GM08714 (cell line): ENCODE results near the gene GALNT7.

ENCODE experiments used
- H3K4me3 ChIP-seq: fragments of 200-500 bp; sonication (Bioruptor generic); 2 replicates; pipeline ENCODE4 v1.5.1; 2014; ENCODE audit warnings: mild to moderate bottlenecking, low read length, inconsistent platforms
- ZNF274 ChIP-seq: IDR thresholded peaks from 2 replicates; pipeline ENCODE4 v1.6.1; 2012; ENCODE audit warnings: mild to moderate bottlenecking, low read depth, low read length

GALNT7 gene

GRCh38 chr4:173226401-173226888, 57.8 kb downstream of the GALNT7 start:
- no peak overlapping the region for H3K4me3 ChIP-seq
- no peak for TF ChIP-seq ZNF274

- no peak for TF ChIP-seq ZNF274
- H3K4me3 ChIP-seq = no peak overlapping the region
Measured at GRCh38 chr4:173227756-173228155, 59.1 kb downstream of the GALNT7 start.

GRCh38 chr4:173230062-173230461, 61.5 kb downstream of the GALNT7 start:
- no peak overlapping the region for H3K4me3 ChIP-seq
- no peak for TF ChIP-seq ZNF274

DNA sequence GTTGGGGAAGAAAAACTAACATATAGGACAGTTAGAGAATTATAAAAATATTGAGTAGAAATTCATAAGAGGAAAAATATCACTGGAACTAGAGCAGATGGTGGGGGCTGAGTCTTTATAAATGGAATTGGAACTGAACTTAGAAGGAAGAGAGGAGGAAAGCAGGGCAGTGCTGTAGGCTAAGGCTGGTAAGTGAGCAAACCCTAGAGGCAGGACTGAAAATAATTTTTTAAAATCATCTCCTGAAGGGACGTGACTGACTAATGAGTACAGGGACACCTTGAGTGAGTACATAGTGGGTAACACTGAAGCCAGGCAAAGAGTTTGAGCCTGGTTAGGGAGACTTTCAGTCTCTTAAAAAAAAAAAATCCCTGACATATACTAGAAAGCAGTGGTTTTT, 63.3 kb downstream of the GALNT7 start:
- no peak overlapping the region for H3K4me3 ChIP-seq
- TF ChIP-seq ZNF274 = no peak

- no peak overlapping the region for H3K4me3 ChIP-seq
- TF ChIP-seq ZNF274 = no peak
Measured at GRCh38 chr4:173233857-173234256, 65.2 kb downstream of the GALNT7 start.

DNA sequence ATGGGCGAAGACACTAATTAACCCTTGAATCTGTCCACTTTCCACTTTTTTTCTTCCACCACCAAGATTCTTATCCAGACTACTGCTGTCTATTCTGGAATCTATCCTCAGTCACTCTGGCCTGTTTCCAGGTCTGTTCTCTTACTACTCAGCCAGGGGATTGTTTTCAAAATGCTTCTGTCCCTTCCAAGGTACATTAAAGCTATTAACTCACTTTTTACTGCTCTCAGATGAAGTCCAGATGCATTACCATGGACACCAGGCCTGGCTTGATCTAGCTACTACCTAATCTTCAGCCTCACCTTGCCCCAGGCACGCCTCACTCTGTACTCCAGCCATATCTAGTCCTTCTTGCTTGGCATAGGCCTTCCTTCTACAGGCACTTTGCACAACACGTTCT, 66.4 kb downstream of the GALNT7 start:
- no peak overlapping the region for H3K4me3 ChIP-seq
- TF ChIP-seq ZNF274 = no peak

DNA sequence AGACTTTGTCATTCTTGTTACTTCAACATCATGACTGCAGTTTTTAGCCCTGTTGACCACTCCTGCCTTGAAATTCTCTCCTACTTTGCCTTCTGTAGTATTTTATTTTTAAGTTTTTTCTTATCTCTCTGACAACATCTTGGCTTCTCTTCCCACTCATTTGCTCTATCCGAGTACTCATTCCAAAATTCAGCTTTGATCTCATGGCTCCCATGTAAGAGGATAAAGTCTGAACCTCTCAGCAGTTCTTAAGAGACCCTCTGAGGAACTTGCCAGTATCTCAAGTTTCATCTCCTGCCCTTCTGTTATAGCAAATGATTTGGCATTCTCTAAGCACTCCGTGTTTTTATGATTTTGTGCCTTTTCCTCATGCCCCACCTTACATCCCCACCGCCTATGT, 67.7 kb downstream of the GALNT7 start:
- TF ChIP-seq ZNF274 = no peak
- H3K4me3 ChIP-seq = no peak overlapping the region

GRCh38 chr4:173237152-173237551, 68.5 kb downstream of the GALNT7 start:
- H3K4me3 ChIP-seq = no peak overlapping the region
- no peak for TF ChIP-seq ZNF274

DNA sequence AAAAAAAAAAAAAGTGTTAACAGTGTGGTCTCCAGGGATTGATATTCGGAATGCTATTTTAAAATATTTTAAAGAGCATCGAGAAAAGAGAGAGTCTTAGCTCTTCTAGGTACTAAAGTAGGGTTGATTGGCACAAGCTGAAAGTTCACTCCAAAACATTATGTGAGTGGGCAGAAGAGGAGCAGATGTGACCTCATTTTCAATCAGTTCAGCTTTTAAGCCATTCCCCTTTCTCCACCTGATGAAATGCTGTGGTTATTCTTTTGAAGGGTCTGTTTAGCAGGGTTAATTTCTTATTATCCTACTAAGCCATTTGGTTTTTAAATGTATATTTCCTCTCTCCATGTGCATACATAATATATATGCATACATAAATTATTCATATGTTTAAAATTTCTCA, 69.2 kb downstream of the GALNT7 start:
- no peak for TF ChIP-seq ZNF274
- H3K4me3 ChIP-seq = no peak overlapping the region

DNA sequence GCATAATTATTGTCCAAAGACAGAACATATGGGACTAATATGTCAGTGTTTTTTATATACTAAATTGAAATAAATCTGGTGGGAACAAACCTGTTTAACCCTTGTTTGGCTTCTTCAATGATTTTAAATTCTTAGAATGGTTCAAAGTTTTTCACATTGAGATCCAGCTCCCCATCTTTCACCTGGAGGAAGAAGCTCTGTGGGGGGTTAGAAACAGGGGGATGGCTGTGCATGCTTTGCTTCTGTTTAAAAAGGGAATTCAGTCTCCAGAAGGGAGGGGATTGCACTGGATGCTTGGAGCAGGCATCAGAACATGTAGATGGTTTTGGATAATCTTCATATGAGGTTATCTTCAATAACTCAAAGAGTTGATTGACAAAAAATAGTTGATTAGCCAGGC, 72.1 kb downstream of the GALNT7 start:
- no peak for TF ChIP-seq ZNF274
- H3K4me3 ChIP-seq = no peak overlapping the region

GRCh38 chr4:173242466-173243250, 74.0 kb downstream of the GALNT7 start:
- TF ChIP-seq ZNF274 = no peak
- H3K4me3 ChIP-seq = no peak overlapping the region

- TF ChIP-seq ZNF274 = no peak
- no peak overlapping the region for H3K4me3 ChIP-seq
Measured at GRCh38 chr4:173243321-173243720, 74.7 kb downstream of the GALNT7 start.

DNA sequence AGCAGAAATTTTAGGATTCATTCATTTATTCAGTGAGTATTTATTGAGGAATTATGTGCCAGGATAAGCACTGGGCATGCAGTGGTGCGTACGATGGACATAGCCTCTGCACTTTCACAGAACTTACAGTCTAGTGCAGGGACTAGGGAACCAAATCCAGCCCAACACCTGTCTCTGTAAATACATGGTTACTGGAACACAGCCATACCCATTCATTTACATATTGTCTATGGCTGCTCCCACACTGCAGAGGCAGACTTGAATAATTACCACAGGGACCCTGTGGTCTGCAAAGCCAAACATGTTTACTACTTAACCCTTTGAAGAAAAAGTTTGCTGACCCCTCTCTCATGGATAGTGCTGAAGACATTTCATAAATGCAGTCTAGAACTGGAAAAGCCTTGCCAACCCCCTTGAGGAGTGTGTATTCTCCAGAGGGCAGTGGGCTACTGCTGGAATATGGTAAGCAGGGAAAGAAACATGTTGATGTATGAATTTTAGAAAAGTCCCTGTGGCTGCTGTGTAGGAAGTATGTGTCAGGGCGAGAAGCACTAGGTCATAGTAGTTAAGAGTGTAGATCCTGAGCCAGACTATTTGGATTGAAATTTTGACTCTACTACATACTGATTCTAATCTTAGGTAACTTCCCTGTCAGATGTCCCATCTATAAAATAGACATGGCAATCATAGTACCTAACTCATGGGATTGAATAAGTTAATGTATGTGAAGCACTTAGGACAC, 75.5 kb downstream of the GALNT7 start:
- no peak for TF ChIP-seq ZNF274
- H3K4me3 ChIP-seq = no peak overlapping the region; the same call in 1 of the 2 replicates

DNA sequence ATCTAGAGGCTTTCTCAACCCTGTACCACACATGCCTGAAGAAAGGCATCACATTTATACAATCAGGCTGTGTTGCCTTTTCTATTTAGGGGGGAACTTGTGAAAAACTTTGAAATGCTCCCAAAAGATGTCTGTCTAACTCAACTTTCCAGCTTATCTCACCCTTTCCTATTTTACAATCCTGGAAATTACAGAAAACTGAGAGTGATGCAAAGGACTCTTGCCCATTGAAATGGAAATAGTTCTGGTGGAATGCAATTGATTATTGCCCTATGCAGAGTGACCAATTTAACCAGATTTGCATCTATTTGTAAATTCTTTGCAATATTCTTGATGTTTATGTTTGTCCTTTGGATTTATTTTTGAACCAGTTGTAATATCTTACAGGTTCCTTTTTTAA, 77.3 kb downstream of the GALNT7 start:
- H3K4me3 ChIP-seq = no peak overlapping the region
- TF ChIP-seq ZNF274 = no peak

DNA sequence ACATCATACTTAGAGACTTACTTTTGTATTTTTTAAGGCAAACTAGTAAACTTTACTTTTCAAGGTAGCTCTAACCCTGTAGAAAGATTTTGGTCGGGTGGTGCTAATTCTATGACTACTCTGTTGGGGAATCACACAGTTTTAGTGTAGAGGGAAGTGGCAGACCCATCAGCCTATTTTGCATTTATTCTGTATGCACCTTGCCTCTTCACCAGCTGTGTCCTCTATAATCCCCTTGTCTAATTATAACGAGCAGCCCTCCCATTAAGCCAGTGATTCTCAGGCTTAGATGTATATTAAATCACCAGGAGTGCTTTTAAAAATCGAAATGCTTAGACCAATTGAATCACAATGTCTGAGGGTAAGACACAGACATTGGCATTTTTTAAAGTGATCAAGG, 78.1 kb downstream of the GALNT7 start:
- TF ChIP-seq ZNF274 = no peak
- H3K4me3 ChIP-seq = no peak overlapping the region
